CD4-positive, alpha-beta T cell treated with Interleukin-17A for 1 hour (primary cell): ENCODE results near the gene ACSL6.

Experiments
- DNase-seq: peaks from one replicate; pipeline ENCODE4 v3.0.0-alpha.2; 2020

The ACSL6 gene

GRCh38 chr5:132011622-132012343 is at the start of gene ACSL6:
Gene ACSL6 (minus strand): TSS chr5:132011658. CDS start chr5:132011553, 105 bp downstream.
- DNase-seq: peak; percentile 44

- DNase-seq: no peak
Measured at GRCh38 chr5:132060501-132061161, 49.2 kb upstream of the ACSL6 start, which contains the start of gene IL3. Gene IL3 (plus strand): TSS chr5:132060655. CDS start chr5:132060707, 52 bp downstream.

- no peak for DNase-seq
Measured at GRCh38 chr5:132059696-132060500, 48.4 kb upstream of the ACSL6 start.

GRCh38 chr5:132059043-132059695 is 47.7 kb upstream of the ACSL6 start:
- peak; percentile 53 for DNase-seq

- no peak for DNase-seq
Measured at GRCh38 chr5:132058646-132059042, 47.2 kb upstream of the ACSL6 start.

- DNase-seq: no peak
Measured at GRCh38 chr5:132057498-132058255, 46.2 kb upstream of the ACSL6 start.

GRCh38 chr5:132056610-132057497 is 45.4 kb upstream of the ACSL6 start:
- no peak for DNase-seq

- DNase-seq: peak; percentile 74
Measured at GRCh38 chr5:132055808-132056609, 44.6 kb upstream of the ACSL6 start.

GRCh38 chr5:132055441-132055807 is 44.0 kb upstream of the ACSL6 start:
- DNase-seq: no peak

GRCh38 chr5:132054697-132055440 is 43.4 kb upstream of the ACSL6 start:
- no peak for DNase-seq

GRCh38 chr5:132054031-132054696 is 42.7 kb upstream of the ACSL6 start:
- DNase-seq: no peak

GRCh38 chr5:132053483-132053882 is 42.0 kb upstream of the ACSL6 start:
- no peak for DNase-seq

GRCh38 chr5:132052520-132052919 is 41.1 kb upstream of the ACSL6 start:
- DNase-seq: no peak

- DNase-seq: no peak
Measured at GRCh38 chr5:132050661-132051552, 39.4 kb upstream of the ACSL6 start.

GRCh38 chr5:132050136-132050535 is 38.7 kb upstream of the ACSL6 start:
- no peak for DNase-seq

GRCh38 chr5:132049559-132049958 is 38.1 kb upstream of the ACSL6 start:
- no peak for DNase-seq

- no peak for DNase-seq
Measured at GRCh38 chr5:132049093-132049492, 37.6 kb upstream of the ACSL6 start.

GRCh38 chr5:132046880-132047299 is 35.4 kb upstream of the ACSL6 start:
- DNase-seq: no peak
